ENCODE data around the gene EREG. TPM values are rescaled to one million over a fixed set of nuclear protein-coding genes. Genes with fewer than 3 reads are reported as not detected.
A peak's percentile ranks its signal among the peaks of the same experiment; 100 is the strongest.
"Not testable (repeated sequence)": the region's sequence is repeated elsewhere in the genome, so short reads cannot be mapped to it uniquely, and the experiment has no call there.

EREG gene
- polyA plus RNA-seq, 2 donors, result 4.9 to 5.9 TPM

DNA sequence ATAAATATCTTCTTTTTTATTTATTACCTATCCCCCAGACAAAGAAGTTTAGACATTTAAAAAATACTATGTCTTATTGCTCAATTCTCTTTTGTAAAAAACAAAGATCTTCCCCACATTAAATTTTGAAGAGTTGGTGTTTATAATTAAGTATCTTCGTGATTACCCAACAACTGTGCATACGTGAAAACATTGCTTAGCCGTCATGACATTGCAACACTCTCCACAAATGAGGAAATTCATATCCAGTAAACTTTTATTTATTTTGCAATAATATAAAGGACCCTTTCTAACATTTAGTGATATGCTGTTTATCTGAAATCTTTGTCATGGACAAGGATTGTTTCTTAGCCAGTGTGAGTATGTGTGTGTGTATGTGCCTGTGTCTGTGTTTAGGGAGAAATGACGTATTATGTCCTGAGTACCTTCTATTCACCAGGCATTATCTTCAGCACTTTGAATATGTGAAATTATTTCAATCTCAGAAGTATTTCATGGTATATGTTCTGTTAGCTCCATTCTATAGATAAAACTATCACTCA is 26.1 kb upstream of the EREG start:
- Histone ChIP-seq H3K4me3 (ENCODE audit: low read depth in 1 of 2, low read length in 2 of 2) (no peak overlapping the region), H3K27ac (ENCODE audit: low read depth in 2 of 2, low read length in 1 of 2) (no peak overlapping the region), H3K4me1 (ENCODE audit: control insufficient read depth in 2 of 2, insufficient read depth in 2 of 2, low read length in 1 of 2) (no peaks in the 10 kb centered on the region), H3K36me3 (ENCODE audit: control insufficient read depth in 2 of 2, insufficient read depth in 2 of 2, low read length in 1 of 2) (no peaks in the 10 kb centered on the region), H3K9me3 (ENCODE audit: control insufficient read depth in 2 of 2, insufficient read depth in 1 of 2, low read depth in 1 of 2, low read length in 1 of 2) (peaks cover 0 to 3% of the 10 kb centered on the region in 2 donors), H3K27me3 (ENCODE audit: control insufficient read depth in 1 of 2, insufficient read depth in 2 of 2, low read length in 2 of 2) (no peaks in the 10 kb centered on the region)
- 81% methylated on average over 4 of the region's 4 CpGs for WGBS, 2 donors

DNA sequence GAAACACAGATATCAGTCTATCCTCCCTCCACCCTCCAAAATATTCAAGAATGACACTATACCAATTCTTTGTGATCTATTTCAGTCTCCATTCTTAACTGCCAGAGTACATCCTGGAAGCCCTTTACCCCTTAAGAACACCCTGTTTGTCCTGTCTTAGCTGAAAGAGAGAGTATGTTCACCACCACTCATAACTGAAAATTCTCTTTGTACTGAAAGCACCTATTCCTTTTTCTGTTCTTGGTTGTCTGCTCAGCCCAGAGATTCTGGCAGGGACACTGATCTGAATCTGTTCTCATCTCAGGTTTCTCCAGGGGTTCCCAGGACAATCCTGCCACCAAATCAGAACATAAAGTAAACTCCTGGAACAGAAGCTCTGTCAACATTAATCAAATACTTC is 25.4 kb upstream of the EREG start:
- no peaks in the 10 kb centered on the region for H3K36me3 ChIP-seq (ENCODE audit: control insufficient read depth in 2 of 2, insufficient read depth in 2 of 2, low read length in 1 of 2)
- H3K4me3 ChIP-seq (ENCODE audit: low read depth in 1 of 2, low read length in 2 of 2), result no peak overlapping the region
- peaks cover 3 to 8% of the 10 kb centered on the region in 2 donors for H3K9me3 ChIP-seq (ENCODE audit: control insufficient read depth in 2 of 2, insufficient read depth in 1 of 2, low read depth in 1 of 2, low read length in 1 of 2)
- H3K4me1 ChIP-seq (ENCODE audit: control insufficient read depth in 2 of 2, insufficient read depth in 2 of 2, low read length in 1 of 2), result no peaks in the 10 kb centered on the region
- no peaks in the 10 kb centered on the region for H3K27me3 ChIP-seq (ENCODE audit: control insufficient read depth in 1 of 2, insufficient read depth in 2 of 2, low read length in 2 of 2)
- H3K27ac ChIP-seq (ENCODE audit: low read depth in 2 of 2, low read length in 1 of 2), result no peak overlapping the region

DNA sequence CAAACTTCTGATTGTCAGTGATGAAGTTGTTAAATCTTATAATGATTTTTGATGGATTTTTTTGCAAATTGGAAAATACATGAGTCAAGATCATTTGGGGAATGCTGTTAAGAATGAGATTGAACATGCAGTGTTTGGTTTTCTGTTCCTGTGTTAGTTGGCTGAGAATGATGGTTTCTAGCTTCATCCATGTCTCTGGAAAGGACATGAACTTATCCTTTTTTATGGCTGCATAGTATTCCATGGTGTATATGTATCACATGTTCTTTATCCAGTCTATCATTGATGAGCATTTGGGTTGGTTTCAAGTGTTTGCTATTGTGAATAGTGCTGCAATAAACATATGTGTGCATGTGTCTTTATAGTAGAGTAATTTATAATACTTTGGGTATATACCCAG is 24.5 kb upstream of the EREG start:
- not testable (repeated sequence) for H3K27ac ChIP-seq (ENCODE audit: low read depth in 2 of 2, low read length in 1 of 2); H3K4me3 ChIP-seq (ENCODE audit: low read depth in 1 of 2, low read length in 2 of 2); H3K9me3 ChIP-seq (ENCODE audit: control insufficient read depth in 2 of 2, insufficient read depth in 1 of 2, low read depth in 1 of 2, low read length in 1 of 2); H3K27me3 ChIP-seq (ENCODE audit: control insufficient read depth in 1 of 2, insufficient read depth in 2 of 2, low read length in 2 of 2); H3K4me1 ChIP-seq (ENCODE audit: control insufficient read depth in 2 of 2, insufficient read depth in 2 of 2, low read length in 1 of 2); H3K36me3 ChIP-seq (ENCODE audit: control insufficient read depth in 2 of 2, insufficient read depth in 2 of 2, low read length in 1 of 2)

DNA sequence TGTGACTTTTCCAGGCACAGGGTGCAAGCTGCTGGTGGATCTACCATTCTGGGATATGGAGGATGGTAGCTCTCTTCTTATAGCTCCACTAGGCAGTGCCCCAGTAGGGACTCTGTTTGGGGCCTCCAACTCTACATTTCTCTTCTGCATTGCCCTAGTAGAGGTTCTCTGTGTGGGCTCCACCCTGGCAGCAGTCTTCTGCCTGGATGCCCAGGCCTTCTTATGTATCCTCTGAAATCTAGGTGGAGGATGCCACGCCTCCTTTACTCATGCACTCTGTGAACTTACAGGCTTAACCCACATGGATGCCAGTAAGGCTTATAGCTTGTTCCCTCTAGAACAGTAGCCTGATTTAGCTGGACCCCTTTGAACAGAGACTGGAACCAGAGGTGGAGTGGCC is 20.9 kb upstream of the EREG start:
- 44 to 68% methylated on average over 1 of the region's 1 CpG for WGBS, 2 donors

DNA sequence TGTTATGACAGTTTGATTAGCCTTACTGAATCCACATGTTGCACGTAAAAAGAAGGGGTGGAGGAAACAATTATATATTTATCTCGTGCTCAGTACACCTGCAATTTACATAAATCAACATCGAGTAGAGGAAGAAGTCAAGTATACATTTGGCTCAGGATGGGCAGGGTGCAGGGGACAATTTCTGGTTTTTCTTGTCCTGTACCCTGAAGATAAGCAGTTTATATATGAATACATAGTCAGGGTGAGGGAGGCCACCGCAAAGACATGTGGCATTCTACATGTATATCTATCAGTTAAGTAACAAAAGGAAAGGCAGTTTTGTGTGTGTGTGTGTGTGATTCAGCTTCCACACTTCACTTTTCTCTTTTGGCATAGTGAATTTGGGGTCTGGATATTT is 11.1 kb upstream of the EREG start:
- H3K4me1 ChIP-seq (ENCODE audit: control insufficient read depth in 2 of 2, insufficient read depth in 2 of 2, low read length in 1 of 2), result no peaks in the 10 kb centered on the region
- WGBS, 2 donors, result 60 to 65% methylated on average over 4 of the region's 4 CpGs
- no peak overlapping the region for H3K27ac ChIP-seq (ENCODE audit: low read depth in 2 of 2, low read length in 1 of 2)
- no peaks in the 10 kb centered on the region for H3K27me3 ChIP-seq (ENCODE audit: control insufficient read depth in 1 of 2, insufficient read depth in 2 of 2, low read length in 2 of 2)
- H3K9me3 ChIP-seq (ENCODE audit: control insufficient read depth in 2 of 2, insufficient read depth in 1 of 2, low read depth in 1 of 2, low read length in 1 of 2), result no peaks in the 10 kb centered on the region
- no peak overlapping the region for H3K4me3 ChIP-seq (ENCODE audit: low read depth in 1 of 2, low read length in 2 of 2)
- no peaks in the 10 kb centered on the region for H3K36me3 ChIP-seq (ENCODE audit: control insufficient read depth in 2 of 2, insufficient read depth in 2 of 2, low read length in 1 of 2)

More for the DNA sequence above, 20.9 kb upstream of the EREG start:
- Histone ChIP-seq H3K27me3 (ENCODE audit: control insufficient read depth in 1 of 2, insufficient read depth in 2 of 2, low read length in 2 of 2) (no peaks in the 10 kb centered on the region), H3K4me3 (ENCODE audit: low read depth in 1 of 2, low read length in 2 of 2) (no peak overlapping the region), H3K36me3 (ENCODE audit: control insufficient read depth in 2 of 2, insufficient read depth in 2 of 2, low read length in 1 of 2) (no peaks in the 10 kb centered on the region), H3K9me3 (ENCODE audit: control insufficient read depth in 2 of 2, insufficient read depth in 1 of 2, low read depth in 1 of 2, low read length in 1 of 2) (peaks cover 3 to 8% of the 10 kb centered on the region in 2 donors), H3K4me1 (ENCODE audit: control insufficient read depth in 2 of 2, insufficient read depth in 2 of 2, low read length in 1 of 2) (no peaks in the 10 kb centered on the region), H3K27ac (ENCODE audit: low read depth in 2 of 2, low read length in 1 of 2) (no peak overlapping the region)

DNA sequence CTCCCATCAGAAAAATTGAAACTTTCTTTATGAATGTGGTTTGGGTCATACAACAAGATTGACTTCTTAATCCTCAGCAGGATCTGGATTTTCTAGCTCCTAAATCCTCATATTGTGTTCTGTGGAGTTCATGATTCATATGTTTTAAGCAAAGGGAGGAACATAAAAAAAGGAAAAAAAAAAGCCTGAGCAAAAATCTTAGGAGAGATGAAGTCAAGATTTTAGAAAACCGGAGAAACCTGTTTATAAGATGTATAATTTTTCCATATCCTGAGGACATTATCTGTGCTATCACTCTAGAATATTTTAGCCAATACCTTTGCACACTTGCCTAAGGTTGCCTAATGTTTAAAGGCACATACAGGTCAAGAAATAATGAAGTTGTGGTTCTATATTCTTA is 7.0 kb upstream of the EREG start:
- H3K9me3 ChIP-seq (ENCODE audit: control insufficient read depth in 2 of 2, insufficient read depth in 1 of 2, low read depth in 1 of 2, low read length in 1 of 2), result no peaks in the 10 kb centered on the region
- H3K27ac ChIP-seq (ENCODE audit: low read depth in 2 of 2, low read length in 1 of 2), result no peak overlapping the region
- WGBS, 2 donors, result 48 to 74% methylated on average over 1 of the region's 1 CpG
- H3K27me3 ChIP-seq (ENCODE audit: control insufficient read depth in 1 of 2, insufficient read depth in 2 of 2, low read length in 2 of 2), result no peaks in the 10 kb centered on the region
- H3K4me1 ChIP-seq (ENCODE audit: control insufficient read depth in 2 of 2, insufficient read depth in 2 of 2, low read length in 1 of 2), result no peaks in the 10 kb centered on the region
- H3K36me3 ChIP-seq (ENCODE audit: control insufficient read depth in 2 of 2, insufficient read depth in 2 of 2, low read length in 1 of 2), result no peaks in the 10 kb centered on the region
- H3K4me3 ChIP-seq (ENCODE audit: low read depth in 1 of 2, low read length in 2 of 2), result no peak overlapping the region

DNA sequence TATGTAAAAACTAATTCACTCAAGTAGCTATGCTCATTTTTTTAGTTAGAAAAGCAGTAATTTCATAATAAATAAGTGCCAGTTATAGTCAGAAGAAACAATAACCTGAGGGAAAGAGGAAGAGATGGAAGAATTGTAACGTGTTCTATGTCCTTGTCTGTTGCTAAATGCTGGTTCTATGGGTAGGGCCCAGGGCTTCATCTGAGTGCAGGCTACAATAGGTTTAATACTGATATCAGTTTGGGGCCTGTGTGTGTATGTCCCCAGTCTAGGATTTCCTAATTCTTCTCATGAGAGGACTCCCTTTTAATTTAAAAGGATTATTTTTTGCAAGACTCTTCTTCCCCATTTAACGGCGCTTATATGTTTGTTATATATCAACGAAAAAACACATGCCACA is 3.3 kb upstream of the EREG start:
- no peaks in the 10 kb centered on the region for H3K36me3 ChIP-seq (ENCODE audit: control insufficient read depth in 2 of 2, insufficient read depth in 2 of 2, low read length in 1 of 2)
- H3K9me3 ChIP-seq (ENCODE audit: control insufficient read depth in 2 of 2, insufficient read depth in 1 of 2, low read depth in 1 of 2, low read length in 1 of 2), result no peaks in the 10 kb centered on the region
- H3K27ac ChIP-seq (ENCODE audit: low read depth in 2 of 2, low read length in 1 of 2), result no peak overlapping the region
- no peaks in the 10 kb centered on the region for H3K27me3 ChIP-seq (ENCODE audit: control insufficient read depth in 1 of 2, insufficient read depth in 2 of 2, low read length in 2 of 2)
- no peak overlapping the region for H3K4me3 ChIP-seq (ENCODE audit: low read depth in 1 of 2, low read length in 2 of 2)
- 64 to 79% methylated on average over 4 of the region's 4 CpGs for WGBS, 2 donors
- peaks cover 0 to 3% of the 10 kb centered on the region in 2 donors for H3K4me1 ChIP-seq (ENCODE audit: control insufficient read depth in 2 of 2, insufficient read depth in 2 of 2, low read length in 1 of 2)

DNA sequence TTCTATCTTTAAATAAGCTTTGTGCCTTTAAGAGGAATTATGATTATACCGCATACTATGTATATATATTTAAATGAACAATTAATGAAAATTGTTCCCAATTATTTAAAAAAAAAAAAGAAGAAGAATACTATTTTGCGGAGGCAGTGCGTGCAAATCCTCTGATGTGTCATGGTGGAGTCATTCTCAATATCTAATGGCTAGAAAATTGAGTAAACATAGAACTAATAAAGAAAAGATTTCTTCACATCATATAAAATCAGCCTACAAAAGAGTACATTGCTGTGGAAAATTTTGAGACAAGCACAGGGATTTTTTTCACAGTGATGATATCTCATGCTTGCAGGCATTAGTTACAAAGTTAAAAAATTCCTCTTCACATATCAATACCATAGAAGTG is 2.6 kb upstream of the EREG start:
- 61 to 88% methylated on average over 3 of the region's 3 CpGs for WGBS, 2 donors
- H3K4me3 ChIP-seq (ENCODE audit: low read depth in 1 of 2, low read length in 2 of 2), result no peak overlapping the region
- H3K9me3 ChIP-seq (ENCODE audit: control insufficient read depth in 2 of 2, insufficient read depth in 1 of 2, low read depth in 1 of 2, low read length in 1 of 2), result no peaks in the 10 kb centered on the region

DNA sequence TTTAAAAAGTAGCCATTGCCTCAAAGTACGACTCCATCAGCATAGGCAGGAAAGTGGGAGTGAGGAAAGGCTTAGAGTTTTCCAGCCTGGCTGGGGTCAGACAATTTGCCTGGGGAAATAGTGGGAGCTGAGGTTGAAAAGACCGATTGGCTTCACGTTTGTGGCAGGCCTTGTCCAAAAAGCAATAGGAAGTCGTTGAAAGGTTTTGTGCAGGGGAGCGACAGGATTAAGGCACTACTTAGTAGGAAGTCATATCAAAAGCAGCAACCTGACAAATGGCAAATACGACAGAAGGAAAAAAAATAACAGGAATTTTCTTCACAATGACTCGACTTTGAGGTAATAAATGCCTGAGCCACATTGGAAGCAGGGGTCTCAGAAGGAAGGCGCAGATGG is 691 bp upstream of the EREG start:
- no peak overlapping the region for H3K27ac ChIP-seq (ENCODE audit: low read depth in 2 of 2, low read length in 1 of 2)
- peaks cover 0 to 3% of the 10 kb centered on the region in 2 donors for H3K4me1 ChIP-seq (ENCODE audit: control insufficient read depth in 2 of 2, insufficient read depth in 2 of 2, low read length in 1 of 2)
- H3K4me3 ChIP-seq (ENCODE audit: low read depth in 1 of 2, low read length in 2 of 2), result peak overlapping the region in 1 of 2 donors; percentile 71
- H3K36me3 ChIP-seq (ENCODE audit: control insufficient read depth in 2 of 2, insufficient read depth in 2 of 2, low read length in 1 of 2), result no peaks in the 10 kb centered on the region
- no peaks in the 10 kb centered on the region for H3K27me3 ChIP-seq (ENCODE audit: control insufficient read depth in 1 of 2, insufficient read depth in 2 of 2, low read length in 2 of 2)
- 46 to 51% methylated on average over 8 of the region's 8 CpGs for WGBS, 2 donors
- H3K9me3 ChIP-seq (ENCODE audit: control insufficient read depth in 2 of 2, insufficient read depth in 1 of 2, low read depth in 1 of 2, low read length in 1 of 2), result no peaks in the 10 kb centered on the region

More for the DNA sequence above, 2.6 kb upstream of the EREG start:
- Histone ChIP-seq H3K27me3 (ENCODE audit: control insufficient read depth in 1 of 2, insufficient read depth in 2 of 2, low read length in 2 of 2) (no peaks in the 10 kb centered on the region), H3K4me1 (ENCODE audit: control insufficient read depth in 2 of 2, insufficient read depth in 2 of 2, low read length in 1 of 2) (peaks cover 0 to 3% of the 10 kb centered on the region in 2 donors), H3K36me3 (ENCODE audit: control insufficient read depth in 2 of 2, insufficient read depth in 2 of 2, low read length in 1 of 2) (no peaks in the 10 kb centered on the region), H3K27ac (ENCODE audit: low read depth in 2 of 2, low read length in 1 of 2) (no peak overlapping the region)

DNA sequence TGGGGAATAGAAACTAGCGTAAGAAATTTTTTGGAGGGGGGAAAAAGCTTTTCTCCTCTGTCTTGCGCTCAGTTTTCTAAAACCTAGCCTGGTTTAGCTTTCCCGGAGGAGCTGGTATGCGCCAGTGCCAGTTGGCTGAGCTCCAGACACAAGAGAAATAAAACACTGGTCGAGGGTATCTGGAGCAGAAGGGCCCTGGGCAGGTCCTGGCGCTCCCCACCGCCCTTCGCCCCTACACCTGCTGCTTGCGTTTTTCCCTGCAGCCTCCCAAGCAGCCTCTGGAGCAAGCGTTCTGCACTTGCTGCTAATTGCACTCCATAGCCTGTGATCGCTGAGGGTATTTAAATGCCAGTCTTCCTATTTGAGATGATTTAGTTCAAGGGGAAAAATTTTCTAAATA is 816 bp downstream of the EREG start:
- Histone ChIP-seq H3K27me3 (ENCODE audit: control insufficient read depth in 1 of 2, insufficient read depth in 2 of 2, low read length in 2 of 2) (no peaks in the 10 kb centered on the region), H3K4me3 (ENCODE audit: low read depth in 1 of 2, low read length in 2 of 2) (peak overlapping the region; percentile 36 to 71), H3K36me3 (ENCODE audit: control insufficient read depth in 2 of 2, insufficient read depth in 2 of 2, low read length in 1 of 2) (no peaks in the 10 kb centered on the region), H3K4me1 (ENCODE audit: control insufficient read depth in 2 of 2, insufficient read depth in 2 of 2, low read length in 1 of 2) (peaks cover 0 to 3% of the 10 kb centered on the region in 2 donors), H3K27ac (ENCODE audit: low read depth in 2 of 2, low read length in 1 of 2) (peak overlapping the region in 1 of 2 donors; percentile 14), H3K9me3 (ENCODE audit: control insufficient read depth in 2 of 2, insufficient read depth in 1 of 2, low read depth in 1 of 2, low read length in 1 of 2) (no peaks in the 10 kb centered on the region)
- 15 to 22% methylated on average over 11 of the region's 11 CpGs for WGBS, 2 donors
